KMS-11 (cell line): Measurements from ENCODE around the gene AMELX.
A peak's percentile ranks its signal among the peaks of the same experiment; 100 is the strongest.

Experiments
- H2AFZ ChIP-seq: fragments of 200-600 bp; sonication (generic); 2 replicates; pipeline ENCODE4 v1.6.1; 2016; ENCODE audit warnings: antibody characterized with exemption, mixed run types, low read depth
- H3K27ac ChIP-seq: fragments of 200-600 bp; sonication (generic); 2 replicates; pipeline ENCODE4 v1.6.1; 2016; ENCODE audit warnings: mild to moderate bottlenecking, mixed run types
- H3K27me3 ChIP-seq: fragments of 200-600 bp; sonication (generic); 2 replicates; pipeline ENCODE4 v1.6.1; 2017; ENCODE audit warnings: mild to moderate bottlenecking, low read depth, mixed run types, moderate library complexity; ENCODE audit not compliant: insufficient read depth
- H3K36me3 ChIP-seq: fragments of 200-600 bp; sonication (generic); 2 replicates; pipeline ENCODE4 v1.6.1; 2017; ENCODE audit warnings: mild to moderate bottlenecking, mixed run types; ENCODE audit not compliant: insufficient read depth
- H3K4me1 ChIP-seq: fragments of 200-600 bp; sonication (generic); 2 replicates; pipeline ENCODE4 v1.6.1; 2016; ENCODE audit warnings: mild to moderate bottlenecking, low read depth, mixed run types; ENCODE audit not compliant: poor library complexity, severe bottlenecking
- H3K4me2 ChIP-seq: fragments of 200-600 bp; sonication (generic); 2 replicates; pipeline ENCODE4 v1.7.0; 2016; ENCODE audit warnings: mild to moderate bottlenecking, mixed run types
- H3K4me3 ChIP-seq: fragments of 200-600 bp; sonication (generic); IDR thresholded peaks from 2 replicates; pipeline ENCODE4 v1.6.1; 2017; ENCODE audit warnings: low read depth, low read length, mixed read lengths; ENCODE audit not compliant: insufficient read depth
- H3K79me2 ChIP-seq: fragments of 200-600 bp; sonication (generic); 2 replicates; pipeline ENCODE4 v1.6.1; 2016; ENCODE audit warnings: low read depth, mixed run types; ENCODE audit not compliant: insufficient read depth
- H3K9ac ChIP-seq: fragments of 200-600 bp; sonication (generic); 2 replicates; pipeline ENCODE4 v1.6.1; 2016; ENCODE audit warnings: mild to moderate bottlenecking, mixed run types
- H4K20me1 ChIP-seq: fragments of 200-600 bp; sonication (generic); 2 replicates; pipeline ENCODE4 v1.6.1; 2016; ENCODE audit warnings: mild to moderate bottlenecking, mixed run types; ENCODE audit not compliant: insufficient read depth
- TF ChIP-seq, protein P1 (sequence below): fragments of 200-600 bp; sonication (generic); conservative IDR thresholded peaks from 2 replicates; pipeline ENCODE4 v1.6.1; 2017; ENCODE audit warnings: low read depth, mild to moderate bottlenecking, antibody characterized with exemption, low read length, moderate library complexity, mixed read lengths

AMELX gene

DNA sequence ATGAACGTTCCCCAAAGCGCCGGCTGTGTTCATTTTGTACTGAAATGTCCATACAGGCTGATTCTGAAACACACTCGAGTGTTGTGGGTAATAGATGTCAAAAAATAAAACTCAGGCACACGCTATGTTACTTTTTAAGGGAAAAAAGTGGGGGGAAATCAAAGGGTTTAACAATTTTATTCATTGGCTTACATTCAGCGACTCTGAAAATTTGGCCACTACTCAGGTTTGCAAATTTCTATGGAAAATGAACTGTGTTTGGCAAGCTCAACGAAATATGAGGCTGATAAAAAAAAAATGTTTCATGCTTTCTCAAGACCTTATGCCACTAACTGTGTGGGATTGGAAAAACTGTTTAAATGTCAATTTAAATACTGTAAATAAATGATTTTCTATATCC is 18.5 kb downstream of the AMELX start:
- TF ChIP-seq, protein P1, sequence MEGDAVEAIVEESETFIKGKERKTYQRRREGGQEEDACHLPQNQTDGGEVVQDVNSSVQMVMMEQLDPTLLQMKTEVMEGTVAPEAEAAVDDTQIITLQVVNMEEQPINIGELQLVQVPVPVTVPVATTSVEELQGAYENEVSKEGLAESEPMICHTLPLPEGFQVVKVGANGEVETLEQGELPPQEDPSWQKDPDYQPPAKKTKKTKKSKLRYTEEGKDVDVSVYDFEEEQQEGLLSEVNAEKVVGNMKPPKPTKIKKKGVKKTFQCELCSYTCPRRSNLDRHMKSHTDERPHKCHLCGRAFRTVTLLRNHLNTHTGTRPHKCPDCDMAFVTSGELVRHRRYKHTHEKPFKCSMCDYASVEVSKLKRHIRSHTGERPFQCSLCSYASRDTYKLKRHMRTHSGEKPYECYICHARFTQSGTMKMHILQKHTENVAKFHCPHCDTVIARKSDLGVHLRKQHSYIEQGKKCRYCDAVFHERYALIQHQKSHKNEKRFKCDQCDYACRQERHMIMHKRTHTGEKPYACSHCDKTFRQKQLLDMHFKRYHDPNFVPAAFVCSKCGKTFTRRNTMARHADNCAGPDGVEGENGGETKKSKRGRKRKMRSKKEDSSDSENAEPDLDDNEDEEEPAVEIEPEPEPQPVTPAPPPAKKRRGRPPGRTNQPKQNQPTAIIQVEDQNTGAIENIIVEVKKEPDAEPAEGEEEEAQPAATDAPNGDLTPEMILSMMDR, result no peak
- H3K79me2 ChIP-seq, result no peaks in the 10 kb centered on the region
- H3K4me3 ChIP-seq, result no peak overlapping the region

DNA sequence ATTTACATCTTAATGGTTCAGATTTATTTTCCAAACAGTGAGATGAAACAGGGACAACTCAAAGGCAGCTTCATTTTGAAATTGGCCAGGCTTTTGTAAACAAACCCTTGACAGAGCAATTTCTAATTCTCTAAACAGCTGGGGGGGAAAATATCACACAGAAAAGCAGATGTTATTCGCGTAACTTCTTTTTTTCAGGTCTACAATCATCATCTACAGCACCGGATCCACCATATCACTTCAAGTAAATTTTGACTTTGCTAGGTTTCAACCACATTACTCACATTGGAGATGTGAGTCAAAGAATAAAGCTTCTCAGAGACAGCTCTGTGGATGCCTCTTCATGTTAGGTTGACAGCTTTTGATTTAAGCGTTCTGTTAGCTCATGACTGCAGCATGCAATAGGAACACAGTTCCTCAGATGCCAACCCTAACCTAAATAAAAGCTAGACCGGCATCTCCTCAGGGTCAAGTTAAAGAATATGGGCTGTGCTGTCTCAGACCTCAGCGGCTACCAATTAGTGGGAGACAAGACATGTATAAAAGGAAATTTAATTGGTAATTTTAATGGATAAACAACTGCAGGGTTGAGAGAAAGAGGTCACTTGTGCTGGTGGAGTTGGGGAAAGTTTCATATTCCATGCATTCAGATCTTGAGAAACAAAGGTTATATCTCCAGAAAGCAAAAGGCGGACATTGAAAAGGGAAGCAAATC is 26.8 kb downstream of the AMELX start:
- H3K9ac ChIP-seq, result no peak overlapping the region
- no peaks in the 10 kb centered on the region for H4K20me1 ChIP-seq
- H3K4me3 ChIP-seq, result no peak overlapping the region
- H3K4me1 ChIP-seq, result peaks cover 47% of the 10 kb centered on the region
- TF ChIP-seq, protein P1, result no peak
- H3K79me2 ChIP-seq, result no peaks in the 10 kb centered on the region
- peak overlapping the region; percentile 33; the same call in 1 of the 2 replicates for H3K4me2 ChIP-seq
- H2AFZ ChIP-seq, result no peak overlapping the region
- H3K27me3 ChIP-seq, result no peaks in the 10 kb centered on the region
- peak overlapping the region; percentile 14; the same call in 1 of the 2 replicates for H3K27ac ChIP-seq
- no peaks in the 10 kb centered on the region for H3K36me3 ChIP-seq

More for the DNA sequence above, 18.5 kb downstream of the AMELX start:
- H3K36me3 ChIP-seq, result no peaks in the 10 kb centered on the region
- H3K27me3 ChIP-seq, result no peaks in the 10 kb centered on the region
- H3K27ac ChIP-seq, result no peak overlapping the region
- no peaks in the 10 kb centered on the region for H4K20me1 ChIP-seq
- no peak overlapping the region for H2AFZ ChIP-seq
- H3K4me1 ChIP-seq, result no peaks in the 10 kb centered on the region
- no peak overlapping the region for H3K9ac ChIP-seq
- H3K4me2 ChIP-seq, result no peak overlapping the region

DNA sequence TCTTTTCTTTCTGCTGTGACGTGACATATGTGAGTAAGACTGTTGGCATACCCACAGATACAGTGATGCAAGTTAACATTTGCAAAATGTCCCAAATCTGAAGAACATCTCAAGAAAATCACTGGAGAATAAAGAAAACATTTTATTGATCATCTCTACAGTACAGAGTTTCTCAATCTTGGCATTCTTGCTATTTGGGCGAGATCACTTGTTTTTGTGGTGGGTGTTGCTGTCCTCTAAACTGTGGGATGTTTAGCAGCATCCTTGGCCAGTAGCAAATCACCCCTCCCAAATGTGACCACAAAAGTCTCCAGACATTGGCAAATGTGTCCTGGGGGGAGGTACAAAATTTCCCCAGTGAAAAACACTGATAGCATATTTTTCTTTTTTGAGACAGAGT is 28.8 kb downstream of the AMELX start:
- Histone ChIP-seq H3K4me3 (no peak overlapping the region), H3K27me3 (no peaks in the 10 kb centered on the region), H3K4me1 (peaks cover 47% of the 10 kb centered on the region), H4K20me1 (no peaks in the 10 kb centered on the region), H2AFZ (no peak overlapping the region), H3K79me2 (no peaks in the 10 kb centered on the region), H3K27ac (no peak overlapping the region), H3K4me2 (no peak overlapping the region; the same call in 1 of the 2 replicates), H3K9ac (no peak overlapping the region), H3K36me3 (no peaks in the 10 kb centered on the region)
- TF ChIP-seq, protein P1, result no peak

DNA sequence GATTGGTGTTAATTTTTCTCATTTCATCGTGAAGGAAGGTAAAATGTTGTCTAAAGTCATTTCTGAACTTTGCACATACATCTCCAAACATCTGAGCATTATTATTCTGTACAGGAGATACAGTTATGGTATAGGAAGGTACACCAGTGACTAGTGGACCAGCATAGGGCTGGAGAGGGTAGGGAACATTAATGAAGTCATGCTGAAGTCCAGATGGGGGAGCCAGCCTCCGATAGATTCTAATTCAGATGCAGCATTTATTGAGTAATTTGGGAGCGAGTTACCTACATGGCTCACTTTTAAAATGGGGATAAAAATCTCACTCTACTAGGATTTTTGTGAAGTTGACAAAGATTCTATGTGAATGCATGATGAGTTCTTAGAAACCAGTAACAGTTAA is 34.9 kb downstream of the AMELX start:
- Histone ChIP-seq H3K36me3 (no peaks in the 10 kb centered on the region), H3K79me2 (no peaks in the 10 kb centered on the region), H3K4me1 (no peaks in the 10 kb centered on the region), H2AFZ (no peak overlapping the region), H3K4me2 (no peak overlapping the region), H3K4me3 (no peak overlapping the region), H3K27ac (no peak overlapping the region), H3K9ac (no peak overlapping the region), H4K20me1 (no peaks in the 10 kb centered on the region), H3K27me3 (no peaks in the 10 kb centered on the region)
- TF ChIP-seq, protein P1, result no peak
